Upper lobe of left lung (tissue), 4 donors: Measurements from ENCODE around the gene CTXN2.

Source experiments
- CTCF ChIP-seq, 6 experiments: fragments of 450-650 bp in 4 of 6; fragments of 200-600 bp in 2 of 6; sonication (generic) in 2 of 6; IDR thresholded peaks; one replicate each; pipeline ENCODE4 v1.5.1; 2016 to 2019; ENCODE audit warnings: antibody characterized with exemption in 6 of 6
- EP300 ChIP-seq, 4 donors: sonication (generic); formaldehyde crosslinking; IDR thresholded peaks; one replicate each; pipeline ENCODE4 v1.5.1; 2017; ENCODE audit warnings: antibody characterized with exemption in 4 of 4, control low read depth in 2 of 4
- POLR2A ChIP-seq, 4 donors: fragments of 450-650 bp; IDR thresholded peaks; one replicate each; pipeline ENCODE4 v1.5.1; 2016 to 2017; ENCODE audit warnings: antibody characterized with exemption in 4 of 4, mild to moderate bottlenecking in 2 of 4
- POLR2AphosphoS5 ChIP-seq, 2 donors: sonication (generic); formaldehyde crosslinking; IDR thresholded peaks; one replicate each; pipeline ENCODE4 v1.5.1; 2017; ENCODE audit warnings: antibody characterized with exemption in 2 of 2

- TF ChIP-seq CTCF (IDR thresholded peaks at IDR 0.05), result no peak
- no peak for TF ChIP-seq EP300 (IDR thresholded peaks at IDR 0.05)
- TF ChIP-seq POLR2A (IDR thresholded peaks at IDR 0.05), result no peak
- TF ChIP-seq POLR2AphosphoS5 (IDR thresholded peaks at IDR 0.05), result no peak
Measured at GRCh38 chr15:48149858-48150257, 41.6 kb upstream of the CTXN2 start.
